GM21528 (cell line): Measurements from ENCODE around the gene RNU6-1.

Source experiments
- ATAC-seq: cut with Tn5 transposase; IDR thresholded peaks from one replicate; pipeline ENCODE4 v1.9.1; 2021; ENCODE audit warnings: mild to moderate bottlenecking, moderate library complexity; ENCODE audit not compliant: unreplicated experiment, low FRiP score

RNU6-1 gene

DNA sequence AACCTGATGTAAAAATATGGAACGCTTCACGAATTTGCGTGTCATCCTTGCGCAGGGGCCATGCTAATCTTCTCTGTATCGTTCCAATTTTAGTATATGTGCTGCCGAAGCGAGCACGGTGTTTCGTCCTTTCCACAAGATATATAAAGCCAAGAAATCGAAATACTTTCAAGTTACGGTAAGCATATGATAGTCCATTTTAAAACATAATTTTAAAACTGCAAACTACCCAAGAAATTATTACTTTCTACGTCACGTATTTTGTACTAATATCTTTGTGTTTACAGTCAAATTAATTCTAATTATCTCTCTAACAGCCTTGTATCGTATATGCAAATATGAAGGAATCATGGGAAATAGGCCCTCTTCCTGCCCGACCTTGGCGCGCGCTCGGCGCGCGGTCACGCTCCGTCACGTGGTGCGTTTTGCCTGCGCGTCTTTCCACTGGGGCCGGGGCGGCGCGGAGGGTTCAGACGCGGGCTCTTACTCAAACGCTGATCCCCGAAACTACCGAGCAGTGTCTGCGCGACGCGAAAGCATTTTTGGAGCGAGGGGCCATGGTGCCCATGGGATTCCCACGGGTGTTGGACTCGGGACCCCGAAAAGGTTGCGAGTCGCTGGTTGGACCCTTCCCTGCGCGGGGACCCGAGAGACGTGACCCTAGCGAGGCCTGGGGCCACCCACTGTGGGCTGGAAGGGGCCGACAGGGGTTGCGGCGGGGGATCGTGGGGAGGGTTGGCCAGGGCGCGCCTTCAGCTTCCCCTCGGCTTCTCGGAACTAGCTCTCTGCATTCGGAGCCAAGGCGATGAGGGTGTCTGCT lies at the start of gene RNU6-1:
TSS of gene RNU6-1 (minus strand) at position 117 of the 820 bp plus-strand sequence.
- peak; percentile 87 for ATAC-seq

DNA sequence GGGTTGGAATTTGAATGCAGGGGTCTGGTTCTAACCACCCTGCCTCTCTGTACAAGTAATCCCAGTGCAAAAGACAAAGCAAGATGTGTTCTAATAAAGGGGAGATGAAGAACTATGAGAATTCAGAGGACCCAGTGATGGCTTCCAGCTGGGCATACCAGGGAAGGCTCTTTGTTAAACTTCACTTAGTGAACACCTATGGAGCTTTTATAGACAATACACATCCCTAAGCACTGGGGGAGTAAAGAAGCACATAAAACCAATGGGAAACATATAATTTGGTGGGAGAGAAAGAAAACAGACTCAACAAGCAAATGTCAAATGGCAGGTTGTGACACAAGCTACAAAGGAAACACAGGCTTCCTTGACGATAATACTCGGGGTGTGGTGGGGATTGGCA lies 47.9 kb upstream of the RNU6-1 start:
- no peak for ATAC-seq

DNA sequence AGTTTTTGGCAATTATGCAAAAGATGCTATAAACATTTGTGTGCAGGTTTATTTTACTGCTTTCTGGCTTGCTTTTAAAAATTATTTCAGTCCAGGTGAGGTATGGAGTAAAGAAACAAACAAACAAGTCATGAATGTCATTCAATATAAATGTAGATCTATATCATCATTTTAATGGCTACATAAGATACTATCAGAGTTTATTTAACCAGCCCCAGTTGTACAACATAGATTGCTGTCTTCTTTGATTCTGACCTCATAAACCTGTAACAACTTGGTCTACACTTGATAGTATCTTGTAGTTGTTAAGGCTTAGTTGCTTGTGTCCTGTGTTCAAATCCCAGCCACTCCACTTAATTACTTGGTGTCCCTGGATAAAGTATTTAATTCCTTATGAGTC lies 46.0 kb upstream of the RNU6-1 start:
- ATAC-seq: no peak

GRCh38 chr15:67885175-67885523 lies 45.3 kb upstream of the RNU6-1 start:
- no peak for ATAC-seq

DNA sequence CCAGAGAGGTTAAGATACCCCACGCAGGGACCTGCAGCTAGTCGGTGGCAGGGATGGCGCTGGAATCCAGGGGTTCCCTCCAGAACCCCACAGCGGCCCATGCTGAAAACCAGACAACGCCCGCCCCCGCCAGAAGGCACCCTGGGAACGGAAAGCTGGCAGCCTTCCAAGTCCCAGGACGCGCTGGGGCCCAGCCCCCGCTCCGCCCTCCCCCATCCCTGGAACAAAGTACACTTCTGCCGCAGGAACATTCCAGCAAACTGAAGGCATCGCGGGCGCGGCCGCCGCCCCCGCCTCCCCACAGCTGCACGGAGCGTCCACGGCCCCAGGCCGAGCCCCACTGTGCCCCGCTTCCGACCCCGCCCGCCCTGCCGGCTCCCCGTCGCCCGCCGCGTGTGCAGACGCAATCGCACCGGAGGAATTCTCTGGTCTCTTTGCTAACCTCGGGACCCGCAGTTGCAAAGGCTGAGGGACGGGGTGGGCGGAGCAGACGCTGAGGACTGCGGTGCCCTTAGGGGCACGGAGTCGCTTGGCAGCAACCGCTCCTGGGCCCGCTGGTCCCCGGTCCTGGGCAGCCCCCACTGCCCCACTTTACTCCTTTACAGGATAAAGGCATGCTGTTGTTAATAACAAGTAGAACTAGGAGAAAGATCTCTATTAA lies 44.8 kb upstream of the RNU6-1 start:
- no peak for ATAC-seq

GRCh38 chr15:67884009-67884408 lies 44.2 kb upstream of the RNU6-1 start:
- ATAC-seq: no peak

DNA sequence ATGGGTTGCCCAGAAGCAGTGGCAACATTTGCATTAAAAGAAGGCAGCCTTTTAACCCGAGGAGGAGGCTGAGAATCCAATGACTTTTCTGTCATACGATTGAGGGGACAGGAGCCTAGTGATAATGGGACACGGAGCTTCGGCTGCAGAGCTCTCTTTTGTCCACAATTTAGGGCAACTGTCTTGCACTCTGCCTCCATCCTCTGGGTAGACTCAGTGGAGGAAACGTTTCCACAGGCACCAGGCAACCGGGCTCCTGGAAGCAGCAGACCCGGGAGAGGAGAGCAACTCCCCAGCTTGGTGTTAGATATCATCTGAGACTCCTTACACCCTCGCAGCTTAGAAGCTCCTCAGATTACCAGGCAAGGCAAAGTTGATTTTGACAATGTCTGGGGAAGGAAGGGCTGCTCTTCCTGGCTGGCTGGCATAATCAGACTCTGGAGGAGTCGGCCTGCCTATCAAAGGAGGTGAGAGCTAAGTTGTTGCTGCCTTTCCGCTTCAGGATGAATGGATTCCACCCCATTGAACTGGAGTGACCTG lies 43.5 kb upstream of the RNU6-1 start:
- no peak for ATAC-seq

GRCh38 chr15:67882487-67883233 lies 42.8 kb upstream of the RNU6-1 start:
- ATAC-seq: no peak

GRCh38 chr15:67880651-67881182 lies 40.9 kb upstream of the RNU6-1 start:
- ATAC-seq: no peak

GRCh38 chr15:67879440-67880129 lies 39.7 kb upstream of the RNU6-1 start:
- no peak for ATAC-seq

- ATAC-seq: no peak
Measured at GRCh38 chr15:67878712-67879206, 38.9 kb upstream of the RNU6-1 start.

DNA sequence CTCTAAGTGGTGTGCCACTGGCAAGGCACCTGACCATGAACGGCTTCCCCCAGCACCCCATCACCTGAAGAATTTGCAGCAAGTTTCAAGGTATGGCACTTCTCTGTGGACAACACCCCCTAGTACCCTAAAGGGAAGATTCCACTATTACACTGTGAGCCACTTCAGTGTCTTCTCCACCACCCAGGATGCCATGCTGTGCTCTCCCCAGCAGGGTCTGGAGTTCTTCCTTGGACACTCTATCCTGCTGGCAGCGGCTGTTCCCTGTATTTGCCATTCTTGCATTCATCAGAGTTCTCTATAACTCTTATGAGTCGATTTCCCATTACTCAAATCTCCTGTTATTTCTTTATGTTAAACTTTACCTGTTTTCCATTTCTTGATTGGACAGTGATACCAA lies 33.9 kb upstream of the RNU6-1 start:
- ATAC-seq: no peak

GRCh38 chr15:67870868-67871408 lies 31.1 kb upstream of the RNU6-1 start:
- no peak for ATAC-seq

DNA sequence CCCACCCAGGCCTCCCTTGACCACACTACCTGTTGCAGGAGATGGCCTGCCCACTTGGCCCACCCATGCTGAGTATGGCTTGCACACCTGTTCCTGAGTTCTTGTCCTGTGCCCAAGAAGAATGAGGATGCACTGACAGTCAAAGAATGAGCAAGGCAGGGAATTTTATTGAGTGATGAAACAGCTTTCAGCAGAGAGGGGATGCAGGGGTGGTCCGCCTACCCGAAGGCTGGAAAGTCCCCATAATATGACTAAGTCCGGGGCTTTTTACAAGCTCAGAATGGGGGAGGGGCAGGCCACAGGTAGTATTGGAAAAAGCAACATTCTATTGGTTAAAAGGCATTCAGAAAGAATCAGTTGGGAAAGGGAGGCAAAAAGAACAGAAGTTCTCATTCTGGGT lies 29.9 kb upstream of the RNU6-1 start:
- ATAC-seq: no peak

DNA sequence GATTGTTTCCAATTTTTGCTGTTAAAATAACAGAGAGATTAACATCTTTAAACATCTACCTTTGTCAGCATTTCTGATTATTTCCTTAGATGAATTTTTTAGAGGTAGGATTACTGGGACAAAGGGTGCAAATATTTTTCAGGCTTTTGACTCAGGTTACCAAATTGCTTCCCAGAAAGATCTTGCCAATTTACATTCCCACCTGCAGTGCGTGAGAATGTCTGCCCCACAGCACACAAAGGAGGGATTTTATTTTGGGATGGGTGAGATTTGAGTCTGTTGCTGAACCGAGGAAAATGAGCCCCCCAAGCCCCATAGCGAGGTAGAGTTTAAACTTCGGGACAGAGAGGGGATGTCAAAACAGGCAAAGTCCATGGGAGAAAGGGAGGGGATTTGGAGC lies 25.9 kb upstream of the RNU6-1 start:
- ATAC-seq: no peak

- no peak for ATAC-seq
Measured at GRCh38 chr15:67865331-67865730, 25.5 kb upstream of the RNU6-1 start.

DNA sequence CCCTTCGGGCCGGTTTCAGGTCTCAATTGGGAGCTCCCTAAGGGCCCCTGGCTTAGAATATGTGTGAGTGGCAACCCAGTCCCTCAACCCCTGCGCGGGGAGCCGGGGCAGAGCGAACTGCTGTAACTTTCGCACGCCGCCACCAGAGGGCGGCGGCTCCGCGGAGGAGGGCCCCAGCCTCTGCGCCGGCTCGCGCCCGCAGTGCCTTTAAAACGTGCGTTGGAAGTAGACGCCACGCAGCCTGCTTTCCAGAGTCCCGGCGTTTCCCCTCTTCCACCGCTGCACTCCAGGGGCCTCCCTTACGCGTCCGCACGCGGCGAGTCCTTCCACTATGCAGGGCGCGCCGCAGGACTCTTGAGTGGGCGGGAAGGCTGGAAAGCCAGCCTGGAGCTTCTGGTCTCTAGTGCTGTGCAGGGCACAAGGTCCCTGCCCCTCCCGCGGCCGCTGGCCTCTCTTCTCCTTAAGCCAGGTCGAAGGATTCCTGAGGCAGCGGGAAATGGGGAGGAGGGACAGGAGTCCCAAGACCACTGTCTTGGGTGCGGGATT lies 23.7 kb upstream of the RNU6-1 start:
- peak; percentile 90 for ATAC-seq

DNA sequence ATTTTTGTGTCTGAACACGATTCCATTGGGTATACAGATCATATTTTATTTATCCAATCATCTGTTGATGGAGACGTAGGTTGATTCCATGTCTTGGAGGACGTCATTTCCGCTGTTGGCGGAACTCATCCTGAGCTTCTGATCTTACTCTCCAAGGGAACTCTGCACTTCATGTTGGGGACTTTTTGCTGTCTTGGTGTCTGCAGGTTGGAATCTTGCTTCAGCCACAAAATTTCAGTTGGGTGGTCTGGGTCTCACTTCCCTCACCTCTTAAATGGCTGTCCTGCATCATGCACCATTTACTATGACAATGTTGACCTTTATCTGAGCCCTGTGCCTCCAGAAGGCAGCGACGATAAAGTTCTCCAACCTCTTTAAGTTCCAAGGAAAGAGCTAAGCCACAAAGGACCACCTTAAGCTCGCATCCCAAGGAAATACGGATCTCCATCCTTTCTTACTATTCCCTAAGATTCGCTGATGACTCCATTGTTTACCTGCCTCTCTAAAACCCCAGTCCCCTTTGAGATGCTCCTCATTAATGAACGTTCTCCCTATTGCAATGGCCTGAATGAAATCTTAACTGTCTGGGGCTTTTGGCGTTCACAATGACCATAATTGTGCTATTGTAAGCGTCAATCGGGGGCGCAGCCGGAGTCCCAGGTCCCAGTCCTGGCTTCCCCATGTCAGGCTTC lies 23.1 kb upstream of the RNU6-1 start:
- ATAC-seq: peak; percentile 48

- ATAC-seq: no peak
Measured at GRCh38 chr15:67861983-67862382, 22.1 kb upstream of the RNU6-1 start.
